HCT116 (cell line): ENCODE results near the gene HEXIM1. TPM values are rescaled to one million over a fixed set of nuclear protein-coding genes. Genes with fewer than 3 reads are reported as not detected.

ENCODE experiments used
- ATAC-seq: fragments of 200-7000 bp; cut with Tn5 transposase; 2 replicates; pipeline ENCODE4 v1.9.1; 2020; ENCODE audit warnings: mild to moderate bottlenecking, moderate library complexity
- BruUV-seq: library from RNA; stranded (reverse); fragments of 400-500 nt; replicated peaks from 2 replicates; lab custom pipeline; 2021; lab: Mats Ljungman, UMichigan
- CTCF ChIA-PET: fragments of 300-600 bp; sonication (Branson Sonifier 250); formaldehyde crosslinking; loops from one replicate; lab custom pipeline; 2021; ENCODE audit warnings: antibody characterized with exemption; lab: Charles Lee
- POLR2A ChIA-PET: fragments of 300-600, 350-600 bp; sonication (Branson Sonifier 250); formaldehyde crosslinking; loops from one replicate; lab custom pipeline; 2021; ENCODE audit warnings: antibody characterized with exemption; lab: Charles Lee
- RAD21 ChIA-PET, 2 experiments: fragments of 300-600 bp; sonication (Branson Sonifier 250); formaldehyde crosslinking; loops; one replicate each; lab custom pipeline; 2023; ENCODE audit warnings: low total read pairs in 2 of 2; ENCODE audit not compliant: uncharacterized antibody in 2 of 2, unreplicated experiment in 2 of 2, low non-redundant PET in 1 of 2; lab: Charles Lee
- DNase-seq: peaks from one replicate; pipeline ENCODE4 v3.0.0-alpha.2; 2010; ENCODE audit warnings: low read depth, low spot score
- H2AFZ ChIP-seq: fragments of 200-600 bp; shearing (Covaris generic), sonication (generic); 2 replicates; pipeline ENCODE4 v1.6.1; 2017; ENCODE audit warnings: low read depth, mixed run types, mixed read lengths, antibody characterized with exemption, low read length; ENCODE audit not compliant: poor library complexity, severe bottlenecking
- H3K27ac ChIP-seq: 2 replicates; pipeline ENCODE4 v1.5.1; 2012; ENCODE audit warnings: low read depth, low read length
- H3K27me3 ChIP-seq: fragments of 200-600 bp; sonication (generic); 2 replicates; pipeline ENCODE4 v1.6.1; 2016; ENCODE audit warnings: mixed run types, low read length, mixed read lengths; ENCODE audit not compliant: insufficient read depth
- H3K36me3 ChIP-seq, 2 experiments: fragments of 200-500 bp in 1 of 2; fragments of 200-600 bp in 1 of 2; sonication (Bioruptor generic) in 1 of 2; sonication (generic) in 1 of 2; 2 replicates each; pipeline versions ENCODE4 v1.5.1 to v1.6.1; 2014 to 2016; ENCODE audit warnings: low read length in 2 of 2, inconsistent platforms in 1 of 2, mixed read lengths in 1 of 2, mixed run types in 1 of 2; ENCODE audit not compliant: insufficient read depth in 2 of 2, control insufficient read depth in 1 of 2
- H3K4me1 ChIP-seq, 2 experiments: fragments of 200-600 bp in 1 of 2; sonication (generic) in 1 of 2; 2 replicates each; pipeline versions ENCODE4 v1.5.1 to v1.6.1; 2012 to 2017; ENCODE audit warnings: low read length in 2 of 2, inconsistent platforms in 1 of 2, mild to moderate bottlenecking in 1 of 2, mixed read lengths in 1 of 2, mixed run types in 1 of 2, moderate library complexity in 1 of 2; ENCODE audit not compliant: insufficient read depth in 2 of 2, control insufficient read depth in 1 of 2
- H3K4me2 ChIP-seq: fragments of 200-600 bp; sonication (generic); 2 replicates; pipeline ENCODE4 v1.6.1; 2017; ENCODE audit warnings: mixed run types, low read length, mixed read lengths
- H3K4me3 ChIP-seq, 2 experiments: fragments of 200-600 bp in 1 of 2; sonication (generic) in 1 of 2; replicated peaks in 1 of 2; 2 replicates each; pipeline ENCODE4 v1.5.1; 2011 to 2016; ENCODE audit warnings: low read length in 2 of 2, control low read depth in 1 of 2, low read depth in 1 of 2, mild to moderate bottlenecking in 1 of 2, mixed read lengths in 1 of 2, mixed run types in 1 of 2
- H3K79me2 ChIP-seq: fragments of 200-600 bp; sonication (generic); 2 replicates; pipeline ENCODE4 v1.6.1; 2017; ENCODE audit warnings: mild to moderate bottlenecking, mixed run types, low read length, moderate library complexity, mixed read lengths; ENCODE audit not compliant: insufficient read depth
- H3K9ac ChIP-seq: fragments of 200-600 bp; sonication (generic); 2 replicates; pipeline ENCODE4 v1.6.1; 2016; ENCODE audit warnings: low read length, mixed read lengths
- H3K9me2 ChIP-seq: fragments of 200-600 bp; sonication (generic), shearing (Covaris generic); 2 replicates; pipeline ENCODE4 v1.6.1; 2017; ENCODE audit warnings: mixed run types, mild to moderate bottlenecking, moderate library complexity; ENCODE audit not compliant: insufficient read depth
- H3K9me3 ChIP-seq, 2 experiments: fragments of 200-500 bp in 1 of 2; fragments of 200-600 bp in 1 of 2; sonication (Bioruptor generic) in 1 of 2; sonication (generic) in 1 of 2; 2 replicates each; pipeline ENCODE4 v1.6.1; 2014 to 2017; ENCODE audit warnings: low read length in 2 of 2, mixed read lengths in 2 of 2, inconsistent platforms in 1 of 2, low read depth in 1 of 2, mild to moderate bottlenecking in 1 of 2, mixed run types in 1 of 2, moderate library complexity in 1 of 2; ENCODE audit not compliant: control insufficient read depth in 1 of 2, insufficient read depth in 1 of 2
- H4K20me1 ChIP-seq: fragments of 200-600 bp; sonication (generic), shearing (Covaris generic); 2 replicates; pipeline ENCODE4 v1.6.1; 2017; ENCODE audit warnings: mixed run types, mild to moderate bottlenecking, moderate library complexity; ENCODE audit not compliant: insufficient read depth
- EZH2phosphoT487 ChIP-seq: fragments of 200-600 bp; IDR thresholded peaks from 2 replicates; pipeline ENCODE4 v1.6.1; 2018; ENCODE audit warnings: antibody characterized with exemption, borderline replicate concordance
- RAD21 ChIP-seq: IDR thresholded peaks from 2 replicates; pipeline ENCODE4 v1.6.1; 2012; ENCODE audit warnings: low read depth, mild to moderate bottlenecking
- SP1 ChIP-seq: IDR thresholded peaks from 2 replicates; pipeline ENCODE4 v1.6.1; 2012; ENCODE audit warnings: low read depth
- ZBTB33 ChIP-seq: IDR thresholded peaks from 2 replicates; pipeline ENCODE4 v1.6.1; 2011; ENCODE audit warnings: mild to moderate bottlenecking, low read length, moderate library complexity; ENCODE audit not compliant: insufficient replicate concordance; ENCODE audit errors: extremely low read depth
- ZNF274 ChIP-seq: fragments of 200-500 bp; sonication (Bioruptor generic); IDR thresholded peaks from 2 replicates; pipeline ENCODE4 v1.6.1; 2014; ENCODE audit warnings: mild to moderate bottlenecking, low read depth, low read length, inconsistent platforms
- intact Hi-C: fragments of 100-400 bp; cut with micrococcal nuclease; formaldehyde crosslinking; loops from 2 replicates; pipeline ENCODE4 v1.10.0; 2022
- total RNA-seq: library from RNA; stranded (reverse); gene quantifications from one replicate; pipeline ENCODE4 v1.2.1, GENCODE V29; 2021; ENCODE audit not compliant: unreplicated experiment

The HEXIM1 gene
- total RNA-seq, 1 experiment from 2014 or later, result 58.0 TPM

GRCh38 chr17:45186801-45187354 is 38.6 kb downstream of the HEXIM1 start (continued):
- TF ChIP-seq ZBTB33 (no peak), RAD21 (no peak), SP1 (no peak)

- no TSS peak for BruUV-seq
- Histone ChIP-seq H3K9me2 (no peaks in the 10 kb centered on the region), H3K4me3 (no peak overlapping the region), H2AFZ (no peak overlapping the region), H3K4me2 (no peak overlapping the region), H3K4me1 (peaks cover 6 to 15% of the 10 kb centered on the region in 2 experiments), H3K27ac (no peak overlapping the region), H3K9me3 (no peaks in the 10 kb centered on the region), H3K79me2 (no peaks in the 10 kb centered on the region), H3K36me3 (no peaks in the 10 kb centered on the region), H4K20me1 (no peaks in the 10 kb centered on the region), H3K27me3 (no peaks in the 10 kb centered on the region), H3K9ac (no peak overlapping the region)
- ChIA-PET RAD21 (interaction anchor here in 1 of 2 experiments (0.7 kb wide), 2 partner anchors 124 to 181 kb away, joined by 3 read pairs; no protein-coding TSS in a partner anchor), CTCF (interaction anchor here (1.0 to 2.3 kb wide), 3 partner anchors 8 to 53 kb away, joined by 3 to 8 read pairs (median 7); partner anchors contain the start of gene ACBD4), POLR2A (interaction anchor here (1.1 to 2.2 kb wide), 3 partner anchors 16 to 41 kb away, joined by 4 to 9 read pairs (median 5); partner anchors contain the start of gene HEXIM1)
- ATAC-seq (no peak), DNase-seq (no peak)
- intact Hi-C loops, result no loop called here
- TF ChIP-seq ZNF274, result no peak
- no peak for TF ChIP-seq EZH2phosphoT487
- TF ChIP-seq RAD21, result no peak
These were observed 40.7 kb downstream of the HEXIM1 start for GRCh38 chr17:45189009-45189408.
